Measurements from ENCODE around the gene CYP1B1.

Gene CYP1B1

DNA sequence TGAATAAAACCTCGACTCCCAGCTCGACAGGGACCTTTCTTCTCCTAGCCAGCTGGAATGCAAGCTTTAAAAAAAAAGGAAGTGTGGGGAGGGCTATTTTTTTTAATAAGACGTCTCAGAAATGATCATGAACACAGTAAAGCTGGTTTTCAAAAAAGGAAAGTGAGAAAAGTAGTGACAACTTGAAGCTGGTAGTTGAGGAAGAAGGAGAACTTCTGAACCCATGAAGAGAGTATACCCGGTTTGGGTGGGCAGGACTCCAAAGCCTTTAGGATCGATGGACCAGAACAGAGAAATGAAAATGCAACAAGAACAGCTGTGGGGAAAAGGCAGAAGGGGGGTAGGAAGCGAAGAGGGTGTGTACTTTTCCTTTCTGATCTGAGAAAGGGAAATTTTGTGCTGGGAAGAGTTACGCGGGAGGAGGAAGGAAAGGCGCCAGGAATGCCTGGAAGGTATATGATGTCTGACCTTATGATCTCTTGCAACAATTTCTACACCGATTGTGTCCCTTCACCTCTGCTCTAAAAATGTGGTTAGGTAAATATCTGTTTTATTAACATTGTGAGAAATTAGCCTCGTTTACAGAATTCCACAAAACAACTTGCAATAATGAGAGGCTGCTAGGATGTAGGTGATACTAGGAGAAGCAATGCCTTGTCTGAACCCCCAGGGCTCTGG is 22.6 kb upstream of the CYP1B1 start:
- no peak overlapping the region for H3K4me3 ChIP-seq (ENCODE audit: low read length)
- TF ChIP-seq, protein P1, sequence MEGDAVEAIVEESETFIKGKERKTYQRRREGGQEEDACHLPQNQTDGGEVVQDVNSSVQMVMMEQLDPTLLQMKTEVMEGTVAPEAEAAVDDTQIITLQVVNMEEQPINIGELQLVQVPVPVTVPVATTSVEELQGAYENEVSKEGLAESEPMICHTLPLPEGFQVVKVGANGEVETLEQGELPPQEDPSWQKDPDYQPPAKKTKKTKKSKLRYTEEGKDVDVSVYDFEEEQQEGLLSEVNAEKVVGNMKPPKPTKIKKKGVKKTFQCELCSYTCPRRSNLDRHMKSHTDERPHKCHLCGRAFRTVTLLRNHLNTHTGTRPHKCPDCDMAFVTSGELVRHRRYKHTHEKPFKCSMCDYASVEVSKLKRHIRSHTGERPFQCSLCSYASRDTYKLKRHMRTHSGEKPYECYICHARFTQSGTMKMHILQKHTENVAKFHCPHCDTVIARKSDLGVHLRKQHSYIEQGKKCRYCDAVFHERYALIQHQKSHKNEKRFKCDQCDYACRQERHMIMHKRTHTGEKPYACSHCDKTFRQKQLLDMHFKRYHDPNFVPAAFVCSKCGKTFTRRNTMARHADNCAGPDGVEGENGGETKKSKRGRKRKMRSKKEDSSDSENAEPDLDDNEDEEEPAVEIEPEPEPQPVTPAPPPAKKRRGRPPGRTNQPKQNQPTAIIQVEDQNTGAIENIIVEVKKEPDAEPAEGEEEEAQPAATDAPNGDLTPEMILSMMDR (conservative IDR thresholded peaks at IDR 0.05; ENCODE audit: low read depth, low read length), result no peak
- DNase-seq (ENCODE audit: low read depth), result no peak

DNA sequence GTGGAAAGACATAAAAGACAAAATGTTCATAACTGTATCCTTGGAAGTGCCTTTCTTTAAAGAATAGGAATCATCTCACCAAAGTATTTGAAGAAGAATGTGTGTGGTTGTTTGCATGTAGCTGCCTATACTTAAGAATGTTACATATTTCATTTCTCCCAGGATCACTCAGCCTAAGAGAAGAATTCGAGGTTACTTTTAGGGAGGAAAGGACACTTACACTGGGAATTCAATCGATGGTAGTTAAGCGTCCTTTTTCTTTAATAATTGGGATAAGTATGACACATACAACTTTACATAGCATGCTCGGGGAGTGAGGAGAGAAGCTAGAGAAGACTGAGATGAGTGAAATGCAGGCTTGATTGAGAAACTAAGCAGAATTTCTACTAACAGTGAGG is 22.0 kb upstream of the CYP1B1 start:
- DNase-seq (ENCODE audit: low read depth), result no peak
- TF ChIP-seq, protein P1 (conservative IDR thresholded peaks at IDR 0.05; ENCODE audit: low read depth, low read length), result no peak
- H3K4me3 ChIP-seq (ENCODE audit: low read length), result no peak overlapping the region

DNA sequence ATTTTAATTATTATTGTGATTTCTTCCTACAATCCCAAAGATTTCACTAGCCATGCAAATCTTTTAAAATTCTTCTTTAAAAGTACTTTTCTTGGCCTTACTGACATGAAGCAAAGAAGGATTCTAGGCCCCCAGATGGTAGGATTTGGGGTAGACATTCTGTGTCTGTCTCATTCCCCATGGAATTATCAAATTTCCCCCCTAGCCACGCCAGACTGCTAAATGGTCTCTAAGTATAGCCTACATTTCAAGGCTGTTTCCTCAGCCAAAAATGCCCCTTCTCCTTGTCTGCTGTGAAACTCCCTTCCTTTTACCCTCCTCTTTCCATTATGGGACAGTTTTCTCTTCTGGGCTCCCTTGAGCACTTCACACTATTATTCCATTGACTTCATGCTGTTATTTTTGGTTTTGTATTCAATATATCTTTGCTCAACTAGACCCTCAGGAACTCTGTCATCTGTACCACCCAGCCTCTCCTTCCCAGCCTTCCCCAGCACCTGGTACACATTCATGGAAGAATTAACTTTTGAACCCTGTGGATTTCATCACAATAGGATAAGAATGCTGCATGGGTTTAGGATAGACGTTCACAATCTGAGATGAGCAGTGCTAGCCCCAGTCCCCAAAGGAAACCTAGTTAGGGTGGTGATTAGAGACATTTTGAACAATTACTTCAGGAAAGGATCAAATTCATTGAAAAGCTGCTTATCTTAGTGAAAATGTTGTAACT is 21.5 kb upstream of the CYP1B1 start:
- no peak for DNase-seq (ENCODE audit: low read depth)
- H3K4me3 ChIP-seq (ENCODE audit: low read length), result no peak overlapping the region
- TF ChIP-seq, protein P1 (conservative IDR thresholded peaks at IDR 0.05; ENCODE audit: low read depth, low read length), result no peak

DNA sequence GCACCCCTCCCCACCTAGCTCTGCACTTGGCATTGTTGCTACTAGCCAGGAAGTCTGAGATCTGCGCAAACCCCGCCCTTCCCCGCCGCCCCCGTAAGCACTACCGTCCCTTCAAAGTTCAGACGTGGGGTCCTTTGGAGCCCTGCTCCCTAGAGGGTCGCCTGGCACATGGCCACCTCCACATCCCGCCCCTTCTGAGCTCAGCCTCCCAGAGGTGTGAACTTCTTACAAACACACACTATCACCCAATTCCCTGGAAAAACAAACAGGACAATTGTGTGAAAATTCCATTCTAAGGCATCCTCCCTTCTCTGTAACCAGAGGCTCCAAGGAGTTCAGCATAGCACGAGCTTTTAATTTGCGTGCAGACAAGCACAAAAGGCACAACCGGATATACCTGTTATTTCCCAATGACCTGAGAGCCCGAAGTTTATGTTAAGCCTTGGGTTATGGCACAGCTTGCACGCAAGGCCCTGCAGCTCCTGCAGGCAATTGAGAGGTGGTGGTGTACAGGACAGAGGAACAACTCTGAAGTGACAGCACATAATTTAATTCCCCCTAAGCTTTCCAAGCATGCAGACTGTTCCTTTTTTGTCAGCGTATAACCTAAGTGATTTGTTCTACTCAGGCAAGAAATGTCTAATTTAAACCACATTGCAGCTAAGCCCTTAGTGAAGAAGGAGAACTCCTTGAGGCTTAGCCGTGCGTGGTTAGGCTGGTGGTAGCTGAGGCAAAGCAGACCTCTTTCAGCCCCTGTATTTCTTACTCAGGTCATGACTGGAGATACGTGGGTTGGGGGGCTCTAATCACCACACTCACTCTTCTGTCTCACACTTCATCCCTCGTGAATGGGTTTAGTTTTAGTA is 20.3 kb upstream of the CYP1B1 start:
- no peak overlapping the region for H3K4me3 ChIP-seq (ENCODE audit: low read length)
- TF ChIP-seq, protein P1 (conservative IDR thresholded peaks at IDR 0.05; ENCODE audit: low read depth, low read length), result no peak
- peak; percentile 81 for DNase-seq (ENCODE audit: low read depth)

DNA sequence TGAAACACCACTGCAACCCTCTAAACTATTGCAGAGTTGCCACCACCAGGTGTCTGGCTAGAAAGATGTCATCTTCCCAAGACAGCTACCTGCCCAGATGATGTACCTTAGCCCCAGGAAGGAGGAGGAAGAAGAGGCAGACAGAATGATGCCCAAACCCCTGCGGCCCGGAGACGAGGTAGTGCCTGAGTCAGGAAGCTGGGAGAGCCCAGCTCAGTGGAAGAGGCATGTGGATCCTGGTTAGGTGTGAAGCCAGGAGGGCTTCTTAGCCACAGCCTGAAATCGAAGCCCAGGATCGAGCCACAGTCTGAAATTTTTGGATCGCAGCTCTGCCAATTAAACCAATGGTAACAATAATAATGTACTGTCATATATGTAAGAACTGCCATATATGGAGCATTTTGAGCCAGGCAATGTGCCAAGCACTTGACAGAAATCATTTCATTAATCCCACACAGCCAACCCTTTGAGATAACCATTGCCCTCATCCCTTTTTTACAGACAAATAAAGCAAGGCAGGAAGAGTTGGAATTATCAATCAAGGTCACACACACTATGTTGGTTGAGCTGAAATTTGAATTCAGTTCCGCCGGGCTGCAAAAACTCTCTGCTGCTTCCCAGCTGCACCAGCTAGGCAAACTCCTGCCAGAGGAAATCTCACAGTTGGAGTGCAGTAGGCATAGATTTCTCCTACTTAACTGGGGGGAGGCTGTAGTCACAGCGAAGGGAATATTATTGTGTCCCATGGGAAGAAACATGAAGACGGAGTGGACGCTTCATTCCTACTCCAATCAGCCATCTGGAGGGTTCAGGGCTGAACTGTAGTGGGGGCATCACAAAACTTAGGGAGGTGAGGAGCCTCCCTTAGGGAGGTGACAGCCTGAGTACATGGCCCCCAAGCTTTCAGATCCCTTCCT is 19.4 kb upstream of the CYP1B1 start:
- H3K4me3 ChIP-seq (ENCODE audit: low read length), result no peak overlapping the region
- TF ChIP-seq, protein P1 (conservative IDR thresholded peaks at IDR 0.05; ENCODE audit: low read depth, low read length), result no peak
- DNase-seq (ENCODE audit: low read depth), result no peak

DNA sequence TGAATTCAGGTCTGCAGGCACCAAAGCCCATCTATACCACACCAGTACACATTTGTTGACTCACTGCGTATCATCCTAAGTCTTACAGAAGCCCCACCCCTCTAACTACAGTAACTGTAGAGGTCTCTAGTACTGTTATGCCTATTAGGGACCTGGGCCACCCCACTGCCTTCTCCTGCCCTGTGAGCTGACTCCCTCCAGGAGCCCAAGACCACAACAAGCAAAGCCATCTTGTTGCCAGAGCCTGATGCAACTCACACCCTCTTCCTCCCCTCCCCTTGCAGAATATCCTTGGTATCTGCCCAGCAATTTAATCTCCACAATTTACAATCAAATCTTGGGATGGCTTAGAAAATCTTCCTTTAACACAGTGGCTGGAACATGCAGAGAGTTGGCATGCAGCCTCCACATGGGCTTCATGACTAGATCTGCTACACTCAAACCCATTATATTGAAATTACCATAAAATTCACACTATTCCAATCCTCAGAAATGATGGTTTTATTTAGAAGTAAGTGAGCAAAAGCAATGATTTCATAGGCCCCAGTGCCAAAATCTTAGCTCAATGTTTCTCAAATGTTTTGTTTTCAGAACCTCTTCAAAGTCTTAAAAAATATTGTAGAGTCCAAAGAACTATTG is 17.7 kb upstream of the CYP1B1 start:
- H3K4me3 ChIP-seq (ENCODE audit: low read length), result no peak overlapping the region
- TF ChIP-seq, protein P1 (conservative IDR thresholded peaks at IDR 0.05; ENCODE audit: low read depth, low read length), result no peak
- no peak for DNase-seq (ENCODE audit: low read depth)

Measured in retinal pigment epithelial cell (primary cell).